ENCODE data around the gene CHST8.

DNA sequence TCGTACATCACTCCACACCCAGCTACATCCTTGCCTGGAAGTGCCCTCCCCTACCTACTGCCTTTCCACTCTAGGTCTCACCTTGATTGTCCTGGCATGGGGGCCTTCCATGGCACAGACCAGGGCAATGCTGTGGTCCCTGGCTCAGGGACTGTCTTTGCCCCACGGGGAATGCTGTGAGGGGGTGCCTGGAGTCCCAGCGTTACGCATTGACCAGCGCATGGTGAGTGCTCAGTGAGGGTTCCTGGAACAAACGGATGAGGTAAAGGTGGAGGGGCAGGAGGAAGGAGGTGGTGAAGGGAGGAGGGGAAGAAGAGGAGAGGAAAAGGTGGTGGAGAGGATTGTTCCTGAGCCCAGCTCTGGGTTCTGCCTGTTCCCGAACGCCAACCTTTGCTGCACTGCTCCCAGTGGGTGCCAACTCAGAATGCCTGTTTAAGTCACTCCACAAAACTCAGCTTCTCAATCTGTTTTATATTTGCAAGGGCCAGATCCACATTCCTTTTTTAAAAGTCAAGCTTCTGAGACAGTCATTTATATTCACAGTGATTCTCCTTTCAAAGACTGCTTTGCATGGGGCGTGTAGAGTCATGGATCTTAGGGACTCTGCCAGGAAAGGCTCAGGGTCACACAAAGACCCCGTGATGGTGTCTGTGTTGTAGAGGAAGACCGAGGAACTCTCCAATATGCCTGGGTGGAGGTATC lies 40.8 kb downstream of the CHST8 start:
- TF ChIP-seq CTCF (IDR thresholded peaks at IDR 0.05) (no peak), TEAD4 (CRISPR knock-in tag; IDR thresholded peaks at IDR 0.05) (no peak), CREB1 (CRISPR knock-in tag; IDR thresholded peaks at IDR 0.05) (no peak), E2F1 (CRISPR knock-in tag; IDR thresholded peaks at IDR 0.05) (no peak)
- TF ChIP-seq, protein P1, sequence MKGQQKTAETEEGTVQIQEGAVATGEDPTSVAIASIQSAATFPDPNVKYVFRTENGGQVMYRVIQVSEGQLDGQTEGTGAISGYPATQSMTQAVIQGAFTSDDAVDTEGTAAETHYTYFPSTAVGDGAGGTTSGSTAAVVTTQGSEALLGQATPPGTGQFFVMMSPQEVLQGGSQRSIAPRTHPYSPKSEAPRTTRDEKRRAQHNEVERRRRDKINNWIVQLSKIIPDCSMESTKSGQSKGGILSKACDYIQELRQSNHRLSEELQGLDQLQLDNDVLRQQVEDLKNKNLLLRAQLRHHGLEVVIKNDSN (CRISPR knock-in tag; IDR thresholded peaks at IDR 0.05), result no peak

All from WTC11 (cell line).